ENCODE results near the gene SLC19A2. TPM values are rescaled to one million over a fixed set of nuclear protein-coding genes. Genes with fewer than 3 reads are reported as not detected.
"Not testable (repeated sequence)": the region's sequence is repeated elsewhere in the genome, so short reads cannot be mapped to it uniquely, and the experiment has no call there.

The SLC19A2 gene
- total RNA-seq, 1 experiment from 2014 or later, result 17.3 TPM

- no peak for DNase-seq (ENCODE audit: low spot score)
These were observed 22.9 kb upstream of the SLC19A2 start for GRCh38 chr1:169508432-169509338.

- no peak for DNase-seq (ENCODE audit: low spot score)
These were observed 21.7 kb upstream of the SLC19A2 start for GRCh38 chr1:169507413-169507812.

- not testable (repeated sequence) for DNase-seq (ENCODE audit: low spot score)
These were observed 17.9 kb upstream of the SLC19A2 start for GRCh38 chr1:169503601-169504000.

GRCh38 chr1:169499807-169500206, 14.1 kb upstream of the SLC19A2 start:
- no peak for DNase-seq (ENCODE audit: low spot score)

- DNase-seq (ENCODE audit: low spot score), result no peak
These were observed 11.6 kb upstream of the SLC19A2 start for GRCh38 chr1:169497317-169497716.

GRCh38 chr1:169495916-169496315, 10.2 kb upstream of the SLC19A2 start:
- no peak for DNase-seq (ENCODE audit: low spot score)

- no peak for DNase-seq (ENCODE audit: low spot score)
These were observed 9.5 kb upstream of the SLC19A2 start for GRCh38 chr1:169495046-169495775.

GRCh38 chr1:169494343-169494742, 8.6 kb upstream of the SLC19A2 start:
- no peak for DNase-seq (ENCODE audit: low spot score)

GRCh38 chr1:169493251-169493650, 7.5 kb upstream of the SLC19A2 start:
- no peak for DNase-seq (ENCODE audit: low spot score)

GRCh38 chr1:169491845-169492281, 6.1 kb upstream of the SLC19A2 start:
- no peak for DNase-seq (ENCODE audit: low spot score)

- DNase-seq (ENCODE audit: low spot score), result no peak
These were observed 2.4 kb upstream of the SLC19A2 start for GRCh38 chr1:169488157-169488556.

- no peak for DNase-seq (ENCODE audit: low spot score)
These were observed 1.8 kb upstream of the SLC19A2 start for GRCh38 chr1:169487561-169487960.

- DNase-seq (ENCODE audit: low spot score), result no peak
These were observed 1.4 kb upstream of the SLC19A2 start for GRCh38 chr1:169487133-169487532.

GRCh38 chr1:169486281-169487051, 722 bp upstream of the SLC19A2 start:
- no peak for DNase-seq (ENCODE audit: low spot score)

- peak; percentile 34 for DNase-seq (ENCODE audit: low spot score)
These were observed 887 bp downstream of the SLC19A2 start for GRCh38 chr1:169484683-169485430.

GRCh38 chr1:169484101-169484500, 1.6 kb downstream of the SLC19A2 start:
- DNase-seq (ENCODE audit: low spot score), result no peak

GRCh38 chr1:169483500-169483966, 2.2 kb downstream of the SLC19A2 start:
- peak; percentile 48 for DNase-seq (ENCODE audit: low spot score)

- DNase-seq (ENCODE audit: low spot score), result no peak
These were observed 6.2 kb downstream of the SLC19A2 start for GRCh38 chr1:169479363-169480066.

GRCh38 chr1:169478094-169478672, 7.6 kb downstream of the SLC19A2 start:
- no peak for DNase-seq (ENCODE audit: low spot score)

- no peak for DNase-seq (ENCODE audit: low spot score)
These were observed 9.8 kb downstream of the SLC19A2 start for GRCh38 chr1:169475806-169476387.

All from H4 (cell line).